ENCODE data around the gene SPATA12.

GRCh38 chr3:57080171-57080570 is 19.7 kb downstream of the SPATA12 start:
- TF ChIP-seq CTCF (IDR thresholded peaks at IDR 0.05; ENCODE audit: insufficient read depth, low read length, poor library complexity, severe bottlenecking) (no peak), EZH2phosphoT487 (conservative IDR thresholded peaks at IDR 0.05; ENCODE audit: low read length) (no peak)
